Panc1 (cell line): ENCODE data around the gene RNF212. TPM values are rescaled to one million over a fixed set of nuclear protein-coding genes. Genes with fewer than 3 reads are reported as not detected.

Experiments used
- ATAC-seq: fragments of 200-7000 bp; cut with Tn5 transposase; 2 replicates; pipeline ENCODE4 v1.9.1; 2020; ENCODE audit warnings: mild to moderate bottlenecking, moderate library complexity
- BruUV-seq: library from RNA; stranded (reverse); fragments of 400-500 nt; replicated peaks from 2 replicates; lab custom pipeline; 2021; lab: Mats Ljungman, UMichigan
- CTCF ChIA-PET: fragments of 300-600 bp; sonication (Branson Sonifier 250); formaldehyde crosslinking; loops from one replicate; lab custom pipeline; 2022; ENCODE audit warnings: antibody characterized with exemption; lab: Charles Lee
- POLR2A ChIA-PET: fragments of 300-600 bp; sonication (Branson Sonifier 250); formaldehyde crosslinking; loops from one replicate; lab custom pipeline; 2022; ENCODE audit warnings: antibody characterized with exemption; lab: Charles Lee
- DNase-seq: peaks from one replicate; pipeline ENCODE4 v3.0.0-alpha.2; 2010; ENCODE audit warnings: low read depth, low spot score
- H3K27ac ChIP-seq: 2 replicates; pipeline ENCODE4 v1.5.1; 2011; ENCODE audit warnings: mild to moderate bottlenecking, low read length, inconsistent platforms
- H3K27me3 ChIP-seq: fragments of 200-500 bp; sonication (Bioruptor generic); 2 replicates; pipeline ENCODE4 v1.6.0; 2014; ENCODE audit warnings: low read length, inconsistent platforms; ENCODE audit not compliant: control insufficient read depth, insufficient read depth
- H3K36me3 ChIP-seq: fragments of 200-500 bp; sonication (Bioruptor generic); 2 replicates; pipeline ENCODE4 v1.5.1; 2014; ENCODE audit warnings: inconsistent platforms, mild to moderate bottlenecking, low read length, moderate library complexity; ENCODE audit not compliant: control insufficient read depth, insufficient read depth
- H3K4me1 ChIP-seq: 2 replicates; pipeline ENCODE4 v1.5.1; 2011; ENCODE audit warnings: inconsistent platforms, mild to moderate bottlenecking, low read length, moderate library complexity; ENCODE audit not compliant: control insufficient read depth, insufficient read depth
- H3K4me3 ChIP-seq, 2 experiments: 2 replicates each; pipeline ENCODE4 v1.5.1; 2011 to 2012; ENCODE audit warnings: low read depth in 2 of 2, low read length in 2 of 2, mild to moderate bottlenecking in 2 of 2, inconsistent platforms in 1 of 2, moderate library complexity in 1 of 2
- H3K9me3 ChIP-seq: fragments of 200-500 bp; sonication (Bioruptor generic); 2 replicates; pipeline ENCODE4 v1.5.1; 2014; ENCODE audit warnings: low read depth, mild to moderate bottlenecking, inconsistent platforms, low read length, moderate library complexity; ENCODE audit not compliant: control insufficient read depth, insufficient read depth
- POLR2AphosphoS5 ChIP-seq: IDR thresholded peaks from 2 replicates; pipeline ENCODE4 v1.6.1; 2012; ENCODE audit warnings: mild to moderate bottlenecking, low read depth, low read length, moderate library complexity
- SIN3A ChIP-seq: IDR thresholded peaks from 2 replicates; pipeline ENCODE4 v1.6.1; 2012; ENCODE audit warnings: low read depth, mild to moderate bottlenecking, low read length, moderate library complexity, borderline replicate concordance; ENCODE audit not compliant: insufficient read depth
- TCF7L2 ChIP-seq: IDR thresholded peaks from 2 replicates; pipeline ENCODE4 v1.6.1; 2011; ENCODE audit warnings: mild to moderate bottlenecking, low read depth, low read length, inconsistent platforms
- in situ Hi-C: cut with HindIII; loops from 2 replicates; pipeline ENCODE4 v1.10.0; 2016; ENCODE audit warnings: low sequenced_read_pairs, low pct_unique_long_range_greater_than_20kb
- intact Hi-C: fragments of 100-400 bp; cut with micrococcal nuclease; formaldehyde crosslinking; loops from one replicate; pipeline ENCODE4 v1.10.0; 2022; ENCODE audit not compliant: unreplicated experiment
- total RNA-seq: library from RNA; stranded (reverse); gene quantifications from one replicate; pipeline ENCODE4 v1.2.1, GENCODE V29; 2021; ENCODE audit not compliant: unreplicated experiment
- TF ChIP-seq, protein P1 (sequence below), 2 experiments: IDR thresholded peaks; 2 replicates each; pipeline ENCODE4 v1.6.1; 2011 to 2012; ENCODE audit warnings: low read depth in 2 of 2, control low read depth in 1 of 2, low read length in 1 of 2, mild to moderate bottlenecking in 1 of 2, moderate library complexity in 1 of 2; ENCODE audit not compliant: insufficient read depth in 1 of 2
- TF ChIP-seq, protein P2 (sequence below): fragments of 450-650 bp; IDR thresholded peaks from 2 replicates; pipeline ENCODE4 v1.5.1; 2017; ENCODE audit warnings: mild to moderate bottlenecking

The RNF212 gene
- total RNA-seq, 1 experiment from 2014 or later: not detected

DNA sequence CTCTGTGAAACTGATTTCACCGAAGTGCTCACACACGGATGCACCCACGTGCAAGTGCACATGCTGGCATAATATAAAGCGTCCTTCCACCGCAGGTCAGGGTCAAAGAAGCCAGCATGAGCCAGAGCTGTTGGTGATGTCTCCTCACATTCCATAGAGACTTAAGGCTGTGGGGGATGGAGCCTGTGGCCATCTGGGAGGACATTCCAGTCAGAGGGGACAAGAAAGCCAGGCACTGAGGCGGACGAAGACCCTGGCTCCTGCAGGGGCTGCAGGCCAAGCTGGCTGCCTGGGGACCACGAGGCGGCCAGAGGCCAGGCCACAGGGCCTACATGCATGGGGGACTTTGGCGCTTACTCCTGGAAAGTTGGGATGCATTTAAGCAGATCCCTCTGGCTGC is 7.7 kb downstream of the RNF212 start:
- BruUV-seq: no TSS peak

DNA sequence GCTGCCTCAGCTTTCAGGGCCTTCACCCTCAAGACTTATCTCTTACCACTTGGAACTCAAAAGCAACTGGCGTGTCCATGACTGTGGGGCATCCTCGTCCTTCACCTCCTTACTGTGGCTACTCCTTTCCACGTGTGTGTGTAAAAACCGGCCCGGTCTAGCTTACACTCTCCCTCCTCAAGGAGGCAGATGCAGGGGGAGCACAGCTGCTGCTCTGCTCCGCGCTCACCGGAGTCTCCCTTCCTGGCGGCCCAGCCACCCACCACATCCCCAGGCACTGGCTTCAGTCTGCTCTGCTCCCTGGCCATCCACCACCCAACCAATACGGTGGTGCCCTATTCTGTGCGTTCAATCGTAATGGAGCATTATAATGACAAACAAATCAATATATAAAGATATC is 8.3 kb downstream of the RNF212 start:
- TF ChIP-seq SIN3A: no peak
- TF ChIP-seq TCF7L2: no peak
- TF ChIP-seq, protein P1, sequence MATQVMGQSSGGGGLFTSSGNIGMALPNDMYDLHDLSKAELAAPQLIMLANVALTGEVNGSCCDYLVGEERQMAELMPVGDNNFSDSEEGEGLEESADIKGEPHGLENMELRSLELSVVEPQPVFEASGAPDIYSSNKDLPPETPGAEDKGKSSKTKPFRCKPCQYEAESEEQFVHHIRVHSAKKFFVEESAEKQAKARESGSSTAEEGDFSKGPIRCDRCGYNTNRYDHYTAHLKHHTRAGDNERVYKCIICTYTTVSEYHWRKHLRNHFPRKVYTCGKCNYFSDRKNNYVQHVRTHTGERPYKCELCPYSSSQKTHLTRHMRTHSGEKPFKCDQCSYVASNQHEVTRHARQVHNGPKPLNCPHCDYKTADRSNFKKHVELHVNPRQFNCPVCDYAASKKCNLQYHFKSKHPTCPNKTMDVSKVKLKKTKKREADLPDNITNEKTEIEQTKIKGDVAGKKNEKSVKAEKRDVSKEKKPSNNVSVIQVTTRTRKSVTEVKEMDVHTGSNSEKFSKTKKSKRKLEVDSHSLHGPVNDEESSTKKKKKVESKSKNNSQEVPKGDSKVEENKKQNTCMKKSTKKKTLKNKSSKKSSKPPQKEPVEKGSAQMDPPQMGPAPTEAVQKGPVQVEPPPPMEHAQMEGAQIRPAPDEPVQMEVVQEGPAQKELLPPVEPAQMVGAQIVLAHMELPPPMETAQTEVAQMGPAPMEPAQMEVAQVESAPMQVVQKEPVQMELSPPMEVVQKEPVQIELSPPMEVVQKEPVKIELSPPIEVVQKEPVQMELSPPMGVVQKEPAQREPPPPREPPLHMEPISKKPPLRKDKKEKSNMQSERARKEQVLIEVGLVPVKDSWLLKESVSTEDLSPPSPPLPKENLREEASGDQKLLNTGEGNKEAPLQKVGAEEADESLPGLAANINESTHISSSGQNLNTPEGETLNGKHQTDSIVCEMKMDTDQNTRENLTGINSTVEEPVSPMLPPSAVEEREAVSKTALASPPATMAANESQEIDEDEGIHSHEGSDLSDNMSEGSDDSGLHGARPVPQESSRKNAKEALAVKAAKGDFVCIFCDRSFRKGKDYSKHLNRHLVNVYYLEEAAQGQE (IDR thresholded peaks at IDR 0.05; ENCODE audit: insufficient read depth in 1 of 2, low read depth in 2 of 2, low read length in 1 of 2): no peak
- no peak for TF ChIP-seq POLR2AphosphoS5
- TF ChIP-seq, protein P2, sequence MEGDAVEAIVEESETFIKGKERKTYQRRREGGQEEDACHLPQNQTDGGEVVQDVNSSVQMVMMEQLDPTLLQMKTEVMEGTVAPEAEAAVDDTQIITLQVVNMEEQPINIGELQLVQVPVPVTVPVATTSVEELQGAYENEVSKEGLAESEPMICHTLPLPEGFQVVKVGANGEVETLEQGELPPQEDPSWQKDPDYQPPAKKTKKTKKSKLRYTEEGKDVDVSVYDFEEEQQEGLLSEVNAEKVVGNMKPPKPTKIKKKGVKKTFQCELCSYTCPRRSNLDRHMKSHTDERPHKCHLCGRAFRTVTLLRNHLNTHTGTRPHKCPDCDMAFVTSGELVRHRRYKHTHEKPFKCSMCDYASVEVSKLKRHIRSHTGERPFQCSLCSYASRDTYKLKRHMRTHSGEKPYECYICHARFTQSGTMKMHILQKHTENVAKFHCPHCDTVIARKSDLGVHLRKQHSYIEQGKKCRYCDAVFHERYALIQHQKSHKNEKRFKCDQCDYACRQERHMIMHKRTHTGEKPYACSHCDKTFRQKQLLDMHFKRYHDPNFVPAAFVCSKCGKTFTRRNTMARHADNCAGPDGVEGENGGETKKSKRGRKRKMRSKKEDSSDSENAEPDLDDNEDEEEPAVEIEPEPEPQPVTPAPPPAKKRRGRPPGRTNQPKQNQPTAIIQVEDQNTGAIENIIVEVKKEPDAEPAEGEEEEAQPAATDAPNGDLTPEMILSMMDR: no peak
- Histone ChIP-seq H3K27me3 (no peaks in the 10 kb centered on the region), H3K4me3 (no peak overlapping the region), H3K36me3 (no peaks in the 10 kb centered on the region), H3K27ac (no peak overlapping the region), H3K4me1 (no peaks in the 10 kb centered on the region), H3K9me3 (no peaks in the 10 kb centered on the region)
- DNase-seq: no peak
- in situ Hi-C loops (no loop called here), intact Hi-C loops (no loop called here)
- no peak for ATAC-seq
- BruUV-seq: no TSS peak
- ChIA-PET POLR2A (no interaction called here), CTCF (no interaction called here)

More for the DNA sequence above, 7.7 kb downstream of the RNF212 start:
- ATAC-seq (no peak), DNase-seq (no peak)
- Histone ChIP-seq H3K27me3 (no peaks in the 10 kb centered on the region), H3K36me3 (no peaks in the 10 kb centered on the region), H3K27ac (no peak overlapping the region), H3K4me3 (no peak overlapping the region), H3K9me3 (no peaks in the 10 kb centered on the region), H3K4me1 (no peaks in the 10 kb centered on the region)
- intact Hi-C loops: no loop called here
- ChIA-PET CTCF (no interaction called here), POLR2A (interaction anchor here (0.7 kb wide), 1 partner anchor 187 kb away, joined by 3 read pairs; no protein-coding TSS in a partner anchor)
- TF ChIP-seq, protein P1 (IDR thresholded peaks at IDR 0.05; ENCODE audit: insufficient read depth in 1 of 2, low read depth in 2 of 2, low read length in 1 of 2): no peak
- no peak for TF ChIP-seq TCF7L2
- TF ChIP-seq, protein P2: no peak
- TF ChIP-seq POLR2AphosphoS5: no peak
- TF ChIP-seq SIN3A: no peak
- in situ Hi-C loops: no loop called here
